ENCODE data around the gene COL7A1.
"Not testable (repeated sequence)": the region's sequence is repeated elsewhere in the genome, so short reads cannot be mapped to it uniquely, and the experiment has no call there.

The COL7A1 gene

GRCh38 chr3:48552111-48552951, 42.8 kb downstream of the COL7A1 start:
- Histone ChIP-seq H3K79me2 (peaks cover 10% of the 10 kb centered on the region), H3K27me3 (ENCODE audit: control insufficient read depth, insufficient read depth, low read length) (no peaks in the 10 kb centered on the region), H3K4me2 (ENCODE audit: low read length) (no peak overlapping the region), H3K4me1 (peaks cover 18% of the 10 kb centered on the region), H3K9me3 (ENCODE audit: control insufficient read depth, low read length) (no peaks in the 10 kb centered on the region), H3K36me3 (ENCODE audit: control insufficient read depth, insufficient read depth, low read length) (no peaks in the 10 kb centered on the region), H3K4me3 (ENCODE audit: low read depth, low read length) (no peak overlapping the region), H3K9ac (no peak overlapping the region), H3K27ac (peak overlapping the region; percentile 73), H2AFZ (peak overlapping the region; percentile 65)
- TF ChIP-seq, protein P1, sequence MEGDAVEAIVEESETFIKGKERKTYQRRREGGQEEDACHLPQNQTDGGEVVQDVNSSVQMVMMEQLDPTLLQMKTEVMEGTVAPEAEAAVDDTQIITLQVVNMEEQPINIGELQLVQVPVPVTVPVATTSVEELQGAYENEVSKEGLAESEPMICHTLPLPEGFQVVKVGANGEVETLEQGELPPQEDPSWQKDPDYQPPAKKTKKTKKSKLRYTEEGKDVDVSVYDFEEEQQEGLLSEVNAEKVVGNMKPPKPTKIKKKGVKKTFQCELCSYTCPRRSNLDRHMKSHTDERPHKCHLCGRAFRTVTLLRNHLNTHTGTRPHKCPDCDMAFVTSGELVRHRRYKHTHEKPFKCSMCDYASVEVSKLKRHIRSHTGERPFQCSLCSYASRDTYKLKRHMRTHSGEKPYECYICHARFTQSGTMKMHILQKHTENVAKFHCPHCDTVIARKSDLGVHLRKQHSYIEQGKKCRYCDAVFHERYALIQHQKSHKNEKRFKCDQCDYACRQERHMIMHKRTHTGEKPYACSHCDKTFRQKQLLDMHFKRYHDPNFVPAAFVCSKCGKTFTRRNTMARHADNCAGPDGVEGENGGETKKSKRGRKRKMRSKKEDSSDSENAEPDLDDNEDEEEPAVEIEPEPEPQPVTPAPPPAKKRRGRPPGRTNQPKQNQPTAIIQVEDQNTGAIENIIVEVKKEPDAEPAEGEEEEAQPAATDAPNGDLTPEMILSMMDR (IDR thresholded peaks at IDR 0.05): no peak

GRCh38 chr3:48551651-48552050, 43.5 kb downstream of the COL7A1 start:
- H3K4me1 ChIP-seq: peaks cover 18% of the 10 kb centered on the region
- H3K27me3 ChIP-seq (ENCODE audit: control insufficient read depth, insufficient read depth, low read length); H3K79me2 ChIP-seq; H3K4me3 ChIP-seq (ENCODE audit: low read depth, low read length); H3K9me3 ChIP-seq (ENCODE audit: control insufficient read depth, low read length); H3K4me2 ChIP-seq (ENCODE audit: low read length); H3K27ac ChIP-seq; H3K36me3 ChIP-seq (ENCODE audit: control insufficient read depth, insufficient read depth, low read length); H2AFZ ChIP-seq; H3K9ac ChIP-seq: not testable (repeated sequence)

DNA sequence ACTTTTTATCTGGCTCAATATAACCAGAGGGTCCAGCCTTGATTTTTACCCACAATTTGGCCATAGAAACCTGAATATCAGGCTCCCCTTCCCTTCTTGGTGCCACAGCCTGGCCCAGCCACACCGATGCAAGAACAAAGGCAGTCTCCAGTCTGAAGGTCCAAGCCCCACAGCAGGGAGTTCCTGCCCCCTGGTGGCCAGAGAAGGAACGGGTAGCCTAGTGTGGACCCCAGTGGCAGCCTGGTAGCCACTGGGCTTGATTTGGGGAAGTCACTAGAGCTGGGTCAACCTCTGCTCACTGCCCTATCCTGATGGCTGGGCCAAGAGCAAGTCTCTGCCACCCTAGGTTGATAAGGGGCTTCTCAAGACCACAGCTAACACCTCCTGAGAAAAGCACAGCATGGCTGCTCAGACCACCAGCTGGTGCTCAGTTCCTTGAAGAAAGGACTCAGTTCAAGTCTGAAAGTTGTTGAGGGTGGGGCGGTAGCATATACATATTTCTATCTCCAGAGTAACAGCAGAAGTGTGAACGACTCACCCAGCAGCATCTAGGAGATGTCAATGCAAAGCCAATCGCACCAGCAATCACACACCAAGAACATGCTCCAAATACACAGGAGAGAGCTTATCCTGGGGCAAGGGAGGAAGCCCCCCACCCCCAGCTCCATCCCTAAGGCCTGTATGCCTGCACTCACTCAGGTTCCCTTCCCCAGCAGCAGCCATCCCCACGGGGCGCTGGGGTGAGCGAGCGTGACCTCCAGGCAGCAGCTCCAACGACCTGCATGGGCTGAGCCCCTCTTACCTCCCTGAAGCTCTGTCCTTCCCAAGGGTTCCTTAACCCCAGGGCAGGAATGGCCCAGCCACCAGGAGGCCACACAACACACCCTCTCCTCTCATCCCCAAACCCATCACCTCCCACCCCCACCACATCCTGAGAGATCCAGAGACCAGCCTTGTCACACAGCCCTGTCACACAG, 46.1 kb downstream of the COL7A1 start:
- Histone ChIP-seq H3K4me2 (ENCODE audit: low read length) (no peak overlapping the region), H3K4me1 (peaks cover 14% of the 10 kb centered on the region), H2AFZ (no peak overlapping the region), H3K9ac (no peak overlapping the region), H3K9me3 (ENCODE audit: control insufficient read depth, low read length) (no peaks in the 10 kb centered on the region), H3K79me2 (peaks cover 10% of the 10 kb centered on the region), H3K4me3 (ENCODE audit: low read depth, low read length) (no peak overlapping the region), H3K27ac (no peak overlapping the region), H3K27me3 (ENCODE audit: control insufficient read depth, insufficient read depth, low read length) (no peaks in the 10 kb centered on the region), H3K36me3 (ENCODE audit: control insufficient read depth, insufficient read depth, low read length) (no peaks in the 10 kb centered on the region)
- TF ChIP-seq, protein P1 (IDR thresholded peaks at IDR 0.05): peak; percentile 95

- no peak overlapping the region for H3K9ac ChIP-seq
- no peaks in the 10 kb centered on the region for H3K9me3 ChIP-seq (ENCODE audit: control insufficient read depth, low read length)
- peaks cover 14% of the 10 kb centered on the region for H3K4me1 ChIP-seq
- H3K4me2 ChIP-seq (ENCODE audit: low read length): no peak overlapping the region
- TF ChIP-seq, protein P1 (IDR thresholded peaks at IDR 0.05): no peak
- H3K4me3 ChIP-seq (ENCODE audit: low read depth, low read length): no peak overlapping the region
- H2AFZ ChIP-seq: no peak overlapping the region
- H3K27ac ChIP-seq: no peak overlapping the region
- no peaks in the 10 kb centered on the region for H3K27me3 ChIP-seq (ENCODE audit: control insufficient read depth, insufficient read depth, low read length)
- H3K36me3 ChIP-seq (ENCODE audit: control insufficient read depth, insufficient read depth, low read length): no peaks in the 10 kb centered on the region
- peaks cover 10% of the 10 kb centered on the region for H3K79me2 ChIP-seq
These were observed 47.0 kb downstream of the COL7A1 start for GRCh38 chr3:48548126-48548525.

GRCh38 chr3:48546203-48546829, 48.8 kb downstream of the COL7A1 start:
- TF ChIP-seq, protein P1 (IDR thresholded peaks at IDR 0.05): no peak
- Histone ChIP-seq H3K4me1 (peaks cover 3% of the 10 kb centered on the region), H3K4me2 (ENCODE audit: low read length) (no peak overlapping the region), H3K27ac (no peak overlapping the region), H2AFZ (no peak overlapping the region), H3K36me3 (ENCODE audit: control insufficient read depth, insufficient read depth, low read length) (no peaks in the 10 kb centered on the region), H3K4me3 (ENCODE audit: low read depth, low read length) (no peak overlapping the region), H3K27me3 (ENCODE audit: control insufficient read depth, insufficient read depth, low read length) (no peaks in the 10 kb centered on the region), H3K9ac (no peak overlapping the region), H3K79me2 (peaks cover 4% of the 10 kb centered on the region), H3K9me3 (ENCODE audit: control insufficient read depth, low read length) (no peaks in the 10 kb centered on the region)

All from parathyroid adenoma (tissue), 2 donors.